SIG-M5 (cell line): ENCODE data around the gene HDAC8.

Experiments
- DNase-seq: peaks from one replicate; lab custom pipeline; 2025; lab: John Stamatoyannopoulos, UW

The HDAC8 gene

GRCh38 chrX:72317139-72317538 lies 255.5 kb downstream of the HDAC8 start:
- DNase-seq: no peak

GRCh38 chrX:72316408-72317110 lies 256.1 kb downstream of the HDAC8 start:
- no peak for DNase-seq

- no peak for DNase-seq
Observed at GRCh38 chrX:72314881-72315280, 257.8 kb downstream of the HDAC8 start.

GRCh38 chrX:72313707-72314641 lies 258.7 kb downstream of the HDAC8 start:
- DNase-seq: no peak

GRCh38 chrX:72312311-72312940 lies 260.2 kb downstream of the HDAC8 start:
- no peak for DNase-seq

GRCh38 chrX:72309297-72310071 lies 263.2 kb downstream of the HDAC8 start:
- no peak for DNase-seq

- no peak for DNase-seq
Observed at GRCh38 chrX:72308566-72309296, 263.9 kb downstream of the HDAC8 start.

- no peak for DNase-seq
Observed at GRCh38 chrX:72308209-72308565, 264.5 kb downstream of the HDAC8 start.

GRCh38 chrX:72307646-72308051 lies 265.0 kb downstream of the HDAC8 start:
- DNase-seq: no peak

- no peak for DNase-seq
Observed at GRCh38 chrX:72306851-72307645, 265.6 kb downstream of the HDAC8 start.

- DNase-seq: no peak
Observed at GRCh38 chrX:72306085-72306801, 266.4 kb downstream of the HDAC8 start.

GRCh38 chrX:72305286-72306084 lies 267.2 kb downstream of the HDAC8 start, which contains the start of gene CITED1:
Gene CITED1 (minus strand): TSS chrX:72305914. CDS start chrX:72302869, 3,045 bp downstream.
- DNase-seq: no peak

- DNase-seq: no peak
Observed at GRCh38 chrX:72304877-72305276, 267.8 kb downstream of the HDAC8 start.

- no peak for DNase-seq
Observed at GRCh38 chrX:72301781-72302180, 270.9 kb downstream of the HDAC8 start.

- no peak for DNase-seq
Observed at GRCh38 chrX:72299891-72300630, 272.6 kb downstream of the HDAC8 start.

- no peak for DNase-seq
Observed at GRCh38 chrX:72297953-72298730, 274.5 kb downstream of the HDAC8 start.

- DNase-seq: no peak
Observed at GRCh38 chrX:72296991-72297390, 275.7 kb downstream of the HDAC8 start.
